Ovary (tissue), 3 donors: Measurements from ENCODE around the gene MAP6.

Source experiments
- CTCF ChIP-seq, 3 donors: fragments of 450-650 bp in 2 of 3; fragments of 200-600 bp in 1 of 3; IDR thresholded peaks; one replicate each; pipeline versions ENCODE4 v1.5.1 to v1.8.0; 2016 to 2022; ENCODE audit warnings: antibody characterized with exemption in 3 of 3, mild to moderate bottlenecking in 1 of 3
- POLR2A ChIP-seq: fragments of 450-650 bp; IDR thresholded peaks from one replicate; pipeline ENCODE4 v1.6.1; 2017; ENCODE audit warnings: antibody characterized with exemption, mild to moderate bottlenecking, moderate library complexity
- donor health status: DM: no; HTN: no; CAD: no.

GRCh38 chr11:75563978-75564552, 104.8 kb downstream of the MAP6 start:
- TF ChIP-seq CTCF (IDR thresholded peaks at IDR 0.05) (peak; percentile 34 to 73 (median 72)), POLR2A (no peak)
